Activated CD4-positive, alpha-beta T cell treated with anti-CD3 and anti-CD28 coated beads for 36 hours (primary cell): Measurements from ENCODE around the gene STX8. TPM values are rescaled to one million over a fixed set of nuclear protein-coding genes. Genes with fewer than 3 reads are reported as not detected.
"Not testable (repeated sequence)": the region's sequence is repeated elsewhere in the genome, so short reads cannot be mapped to it uniquely, and the experiment has no call there.

Source experiments
- ATAC-seq: fragments of 200-7000 bp; cut with Tn5 transposase; one replicate; pipeline ENCODE4 v1.10.0; 2021; ENCODE audit warnings: mild to moderate bottlenecking, moderate library complexity
- CTCF ChIA-PET: fragments of 350-600 bp; sonication (Branson Sonifier 250); formaldehyde crosslinking; loops from one replicate; lab custom pipeline; 2021; ENCODE audit warnings: antibody characterized with exemption; lab: Charles Lee
- POLR2A ChIA-PET: fragments of 350-600 bp; sonication (Branson Sonifier 250); formaldehyde crosslinking; loops from one replicate; lab custom pipeline; 2021; ENCODE audit warnings: antibody characterized with exemption, inconsistent platforms; lab: Charles Lee
- DNase-seq: peaks from one replicate; pipeline ENCODE4 v3.0.0-alpha.2; 2020
- H3K27ac Mint-ChIP-seq: one replicate; pipeline ENCODE4 v1.8.0; 2021; ENCODE audit warnings: mixed read lengths
- H3K27me3 Mint-ChIP-seq: one replicate; pipeline ENCODE4 v1.8.0; 2021; ENCODE audit warnings: mixed read lengths
- H3K36me3 Mint-ChIP-seq: one replicate; pipeline ENCODE4 v1.8.0; 2021; ENCODE audit warnings: low read depth, mixed read lengths
- H3K4me1 Mint-ChIP-seq: one replicate; pipeline ENCODE4 v1.8.0; 2021; ENCODE audit warnings: mixed read lengths
- H3K4me3 Mint-ChIP-seq: one replicate; pipeline ENCODE4 v1.8.0; 2021; ENCODE audit warnings: mild to moderate bottlenecking, moderate library complexity, mixed read lengths
- H3K9me3 Mint-ChIP-seq: one replicate; pipeline ENCODE4 v1.8.0; 2021; ENCODE audit warnings: low read depth, mixed read lengths
- intact Hi-C, 2 experiments: fragments of 100-400 bp; cut with DNase I in 1 of 2; cut with micrococcal nuclease in 1 of 2; formaldehyde crosslinking; loops; one replicate each; pipeline versions ENCODE4 v1.14.2 to v1.15.1; 2022 to 2024; cut with DNase I, micrococcal nuclease
- total RNA-seq, 2 experiments: library from RNA; stranded (reverse); gene quantifications; one replicate each; pipeline ENCODE4 v1.2.3, GENCODE V29; 2021

Gene STX8
- total RNA-seq, 2 experiments from 2014 or later = 65.7 to 87.7 TPM

DNA sequence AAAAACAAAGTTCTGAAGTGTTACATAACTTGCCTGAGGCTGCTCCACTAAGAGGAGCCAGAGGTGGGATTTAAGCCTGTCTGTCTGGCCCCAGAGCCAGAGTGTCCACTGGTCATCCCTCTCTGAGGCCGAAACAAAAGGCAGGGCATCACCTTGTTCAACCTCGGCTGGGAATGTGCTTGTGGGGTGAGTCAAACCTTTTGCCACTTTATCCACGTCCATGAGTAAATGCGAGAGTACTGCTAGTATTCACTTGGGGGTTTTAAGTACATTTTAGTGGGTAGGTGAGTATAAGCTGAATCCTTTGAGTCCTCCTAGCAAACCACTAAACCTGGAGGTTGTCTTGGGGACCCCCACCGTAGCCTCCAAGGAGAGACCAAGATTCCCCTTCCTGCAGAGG lies 103.5 kb downstream of the STX8 start:
- intact Hi-C loops = no loop called here
- peak; percentile 33 for ATAC-seq
- H3K27ac Mint-ChIP-seq = peak overlapping the region; percentile 38
- no peaks in the 10 kb centered on the region for H3K27me3 Mint-ChIP-seq
- no peaks in the 10 kb centered on the region for H3K9me3 Mint-ChIP-seq
- H3K36me3 Mint-ChIP-seq = no peaks in the 10 kb centered on the region
- CTCF ChIA-PET = interaction anchor here (0.8 kb wide), 1 partner anchor 49 kb away, joined by 4 read pairs; no protein-coding TSS in a partner anchor
- H3K4me1 Mint-ChIP-seq = peaks cover 39% of the 10 kb centered on the region
- POLR2A ChIA-PET = interaction anchor here (0.6 kb wide), 1 partner anchor 310 kb away, joined by 3 read pairs; no protein-coding TSS in a partner anchor
- peak; percentile 7 for DNase-seq
- H3K4me3 Mint-ChIP-seq = no peak overlapping the region

DNA sequence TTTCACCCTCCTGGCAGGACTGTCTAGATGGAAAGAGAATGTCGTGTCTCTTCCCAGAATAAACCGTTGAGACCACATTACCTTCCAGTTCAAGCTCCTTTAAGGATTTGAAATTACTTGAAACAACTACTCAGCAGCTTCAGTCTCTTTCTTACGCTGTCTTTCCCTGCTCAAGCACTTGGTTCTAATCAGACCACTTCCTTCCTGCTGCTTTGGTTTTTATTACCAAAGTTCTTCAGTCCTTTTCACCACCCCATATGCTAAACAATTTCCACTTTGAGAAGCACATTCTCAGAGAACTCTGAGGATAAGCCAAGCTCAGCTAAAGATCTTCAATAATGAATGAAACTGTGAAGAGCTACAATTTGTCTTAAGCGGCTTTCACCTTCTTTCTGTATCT lies 105.4 kb downstream of the STX8 start:
- no peaks in the 10 kb centered on the region for H3K27me3 Mint-ChIP-seq
- H3K4me1 Mint-ChIP-seq = peaks cover 42% of the 10 kb centered on the region
- ATAC-seq (peak; percentile 78), DNase-seq (no peak)
- no peaks in the 10 kb centered on the region for H3K9me3 Mint-ChIP-seq
- intact Hi-C loops = no loop called here
- H3K4me3 Mint-ChIP-seq = peak overlapping the region; percentile 4
- ChIA-PET POLR2A (no interaction called here), CTCF (no interaction called here)
- no peaks in the 10 kb centered on the region for H3K36me3 Mint-ChIP-seq
- peak overlapping the region; percentile 74 for H3K27ac Mint-ChIP-seq

DNA sequence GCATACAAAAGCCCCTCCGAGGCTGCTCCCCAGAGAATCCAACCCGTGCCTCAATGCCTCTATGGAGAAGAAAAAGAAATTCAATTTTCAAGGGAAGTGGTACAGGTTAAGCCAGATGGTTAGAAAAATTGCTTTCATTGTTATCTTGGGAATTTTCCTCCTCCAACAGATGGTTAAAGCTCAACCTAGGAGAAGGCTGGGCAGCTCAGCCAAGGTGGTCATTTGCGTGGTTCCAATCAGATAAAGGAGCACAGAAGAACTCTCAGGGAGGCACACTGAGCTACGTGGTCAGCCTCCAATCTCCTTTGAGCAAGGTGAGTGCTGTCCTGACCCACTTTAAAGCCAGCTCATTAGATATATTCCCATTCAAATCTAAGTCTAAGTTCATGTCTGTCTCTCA lies 106.7 kb downstream of the STX8 start:
- intact Hi-C loops = no loop called here
- ChIA-PET CTCF (interaction anchor here (1.2 kb wide), 1 partner anchor 176 kb away, joined by 3 read pairs; no protein-coding TSS in a partner anchor), POLR2A (no interaction called here)
- peaks cover 49% of the 10 kb centered on the region for H3K4me1 Mint-ChIP-seq
- DNase-seq (no peak), ATAC-seq (no peak)
- no peaks in the 10 kb centered on the region for H3K9me3 Mint-ChIP-seq
- no peaks in the 10 kb centered on the region for H3K36me3 Mint-ChIP-seq
- no peaks in the 10 kb centered on the region for H3K27me3 Mint-ChIP-seq
- H3K4me3 Mint-ChIP-seq = no peak overlapping the region
- H3K27ac Mint-ChIP-seq = peak overlapping the region; percentile 51

DNA sequence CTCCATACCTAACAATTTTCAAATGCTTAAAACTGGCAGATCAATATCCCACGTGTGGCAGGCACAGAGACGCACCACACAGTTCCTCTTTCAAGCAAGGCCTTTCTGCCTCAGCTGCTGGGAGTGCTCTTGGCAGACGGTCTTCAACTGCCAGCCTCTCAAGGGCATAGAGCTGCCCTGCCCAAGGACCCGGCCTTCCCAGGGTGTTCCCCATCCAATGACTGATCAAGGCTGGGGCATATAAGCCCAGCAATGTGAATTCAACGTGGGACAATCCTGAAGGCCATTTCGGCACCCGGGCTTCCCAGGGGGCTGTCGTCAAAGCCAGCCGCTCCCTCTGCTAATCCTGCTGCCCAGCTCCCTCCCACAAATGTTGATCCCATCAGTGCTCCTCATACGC lies 107.1 kb downstream of the STX8 start:
- intact Hi-C loops = no loop called here
- peaks cover 47% of the 10 kb centered on the region for H3K4me1 Mint-ChIP-seq
- POLR2A ChIA-PET = no interaction called here
- CTCF ChIA-PET = interaction anchor here (1.2 kb wide), 1 partner anchor 176 kb away, joined by 3 read pairs; no protein-coding TSS in a partner anchor
- no peak overlapping the region for H3K4me3 Mint-ChIP-seq
- H3K27ac Mint-ChIP-seq = no peak overlapping the region
- DNase-seq (no peak), ATAC-seq (no peak)
- no peaks in the 10 kb centered on the region for H3K27me3 Mint-ChIP-seq
- H3K36me3 Mint-ChIP-seq = no peaks in the 10 kb centered on the region
- H3K9me3 Mint-ChIP-seq = no peaks in the 10 kb centered on the region

DNA sequence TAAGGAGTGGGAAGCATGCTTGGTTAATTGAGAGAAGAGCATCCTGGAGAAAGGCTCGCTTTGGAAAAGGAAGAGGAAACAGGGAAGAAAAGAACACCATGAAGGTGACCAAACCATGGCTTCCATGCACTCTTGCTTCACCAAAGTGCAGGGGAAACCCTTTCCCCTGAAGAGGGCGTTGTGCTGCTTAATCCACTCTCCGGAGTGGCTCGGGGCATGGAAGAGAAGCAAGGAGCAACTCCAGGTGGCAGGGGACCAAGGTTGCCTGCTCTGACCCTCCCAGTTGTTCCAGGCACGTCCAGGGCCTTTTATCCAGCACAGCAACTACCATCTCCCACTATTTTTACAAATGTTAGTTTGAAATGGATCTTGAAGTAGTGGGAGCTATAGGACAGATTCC lies 108.1 kb downstream of the STX8 start:
- H3K4me3 Mint-ChIP-seq = no peak overlapping the region
- intact Hi-C loops = no loop called here
- ChIA-PET POLR2A (no interaction called here), CTCF (interaction anchor here (1.0 kb wide), 1 partner anchor 63 kb away, joined by 3 read pairs; no protein-coding TSS in a partner anchor)
- no peaks in the 10 kb centered on the region for H3K27me3 Mint-ChIP-seq
- no peak for DNase-seq
- no peaks in the 10 kb centered on the region for H3K36me3 Mint-ChIP-seq
- no peak overlapping the region for H3K27ac Mint-ChIP-seq
- H3K4me1 Mint-ChIP-seq = peaks cover 44% of the 10 kb centered on the region
- no peak for ATAC-seq
- no peaks in the 10 kb centered on the region for H3K9me3 Mint-ChIP-seq

DNA sequence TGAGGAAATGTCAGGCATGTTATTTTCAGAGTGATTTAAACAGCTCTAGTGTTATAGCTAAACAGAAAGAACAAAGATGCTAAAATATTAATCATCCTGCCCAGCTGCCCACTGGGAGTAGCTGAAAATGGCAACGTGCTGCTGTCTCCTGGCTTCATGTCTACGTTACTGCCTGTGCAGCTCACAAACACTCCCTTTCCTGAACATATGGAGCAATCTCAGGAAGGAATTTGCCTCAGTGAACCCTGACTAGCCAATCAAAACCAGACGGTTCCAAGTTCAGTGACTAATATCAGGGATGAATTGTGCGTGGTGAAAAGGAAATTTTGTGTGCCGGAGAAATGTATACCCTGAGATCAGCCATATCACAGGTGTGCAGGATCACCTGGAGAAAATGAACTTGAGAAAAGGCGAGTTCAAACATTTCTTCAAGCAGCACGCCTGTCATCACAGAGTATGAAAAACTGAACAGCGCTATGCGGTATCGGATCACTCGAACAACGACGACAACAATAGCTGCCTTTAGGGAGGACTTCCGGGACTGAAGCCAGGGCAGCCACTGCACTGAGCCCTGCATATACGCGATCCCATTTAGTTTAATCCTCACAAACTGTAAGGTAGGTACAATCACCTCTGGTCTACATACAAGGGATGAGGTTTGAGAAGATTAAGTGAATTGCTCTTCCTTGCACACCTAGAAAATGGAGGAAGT lies 110.3 kb downstream of the STX8 start:
- H3K27ac Mint-ChIP-seq = no peak overlapping the region
- ChIA-PET CTCF (interaction anchor here (0.7 kb wide), 2 partner anchors 66 to 155 kb away, joined by 3 to 4 read pairs; no protein-coding TSS in a partner anchor), POLR2A (no interaction called here)
- no peaks in the 10 kb centered on the region for H3K36me3 Mint-ChIP-seq
- no peaks in the 10 kb centered on the region for H3K27me3 Mint-ChIP-seq
- ATAC-seq (no peak), DNase-seq (no peak)
- peaks cover 28% of the 10 kb centered on the region for H3K4me1 Mint-ChIP-seq
- intact Hi-C loops = no loop called here
- H3K4me3 Mint-ChIP-seq = no peak overlapping the region
- H3K9me3 Mint-ChIP-seq = no peaks in the 10 kb centered on the region

DNA sequence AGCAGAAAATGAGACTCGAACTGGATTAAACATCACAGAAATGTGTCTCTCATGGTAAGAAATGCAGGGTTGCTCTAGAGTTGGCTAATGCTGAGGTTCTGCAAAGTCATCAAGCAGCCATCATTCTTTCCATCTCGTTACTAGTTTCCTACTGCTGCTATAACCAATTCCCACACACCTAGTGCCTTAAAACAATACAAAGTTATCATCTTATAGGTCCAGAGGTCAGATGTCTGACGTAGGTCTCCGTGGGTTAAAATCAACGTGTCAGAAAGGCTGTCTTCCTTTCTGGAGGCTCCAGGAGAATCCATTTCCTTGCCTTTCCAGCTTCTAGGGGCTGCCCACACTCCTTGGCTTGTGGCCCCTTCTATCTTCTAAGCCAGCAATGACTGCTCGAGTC lies 118.6 kb downstream of the STX8 start:
- Mint-ChIP-seq H3K36me3 (no peaks in the 10 kb centered on the region), H3K4me3 (no peak overlapping the region), H3K27me3 (no peaks in the 10 kb centered on the region), H3K27ac (no peak overlapping the region), H3K9me3 (no peaks in the 10 kb centered on the region), H3K4me1 (no peaks in the 10 kb centered on the region)
- intact Hi-C loops = no loop called here
- DNase-seq (no peak), ATAC-seq (no peak)
- CTCF ChIA-PET = interaction anchor here (0.6 kb wide), 1 partner anchor 86 kb away, joined by 3 read pairs; no protein-coding TSS in a partner anchor
- POLR2A ChIA-PET = no interaction called here

DNA sequence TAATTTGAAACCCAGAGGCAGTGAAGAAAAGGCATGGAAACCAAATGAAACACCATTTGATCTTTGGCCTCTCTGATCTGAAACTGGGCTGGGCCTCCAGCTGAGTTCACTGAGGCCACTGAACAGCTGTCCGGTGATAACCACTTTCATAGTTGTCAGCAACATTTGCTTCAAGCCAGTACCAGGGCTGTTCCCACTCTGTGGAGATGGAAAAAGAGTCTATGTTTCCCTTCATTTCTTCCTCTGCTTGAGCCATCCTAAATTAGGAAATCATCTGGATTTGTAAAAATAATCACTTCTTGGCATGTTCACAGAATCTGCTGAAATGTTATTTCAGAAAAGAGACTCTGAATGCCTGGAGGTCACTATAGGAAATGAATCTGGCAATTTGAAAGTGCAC lies 119.3 kb downstream of the STX8 start:
- Mint-ChIP-seq H3K36me3 (no peaks in the 10 kb centered on the region), H3K27me3 (no peaks in the 10 kb centered on the region), H3K4me1 (no peaks in the 10 kb centered on the region), H3K9me3 (no peaks in the 10 kb centered on the region), H3K27ac (no peak overlapping the region), H3K4me3 (no peak overlapping the region)
- DNase-seq (no peak), ATAC-seq (no peak)
- CTCF ChIA-PET = no interaction called here
- intact Hi-C loops = no loop called here
- POLR2A ChIA-PET = no interaction called here

DNA sequence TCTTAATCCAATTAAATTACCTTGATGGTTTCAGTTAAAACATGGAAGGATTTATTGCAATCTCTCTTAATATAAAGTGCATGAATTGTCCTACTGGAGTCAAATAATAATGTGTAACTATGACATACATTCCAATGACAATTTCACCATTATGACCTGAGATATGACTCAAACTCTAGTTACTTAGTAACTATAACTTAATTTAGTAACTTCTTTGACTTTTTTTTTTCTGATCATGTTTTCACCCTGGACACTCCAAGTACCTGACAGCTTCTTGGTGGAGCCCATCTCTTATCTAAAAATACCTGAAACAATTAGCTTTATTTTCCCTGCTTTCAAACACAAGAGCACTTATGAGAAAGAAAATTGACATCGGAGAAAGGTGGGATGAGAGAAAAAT lies 123.7 kb downstream of the STX8 start:
- Mint-ChIP-seq H3K9me3 (no peaks in the 10 kb centered on the region), H3K36me3 (no peaks in the 10 kb centered on the region), H3K27ac (no peak overlapping the region), H3K27me3 (no peaks in the 10 kb centered on the region), H3K4me3 (no peak overlapping the region), H3K4me1 (no peaks in the 10 kb centered on the region)
- ChIA-PET CTCF (interaction anchor here (0.7 to 0.8 kb wide), 2 partner anchors 12 to 654 kb away, joined by 3 read pairs; no protein-coding TSS in a partner anchor), POLR2A (no interaction called here)
- intact Hi-C loops = no loop called here
- ATAC-seq (no peak), DNase-seq (no peak)

DNA sequence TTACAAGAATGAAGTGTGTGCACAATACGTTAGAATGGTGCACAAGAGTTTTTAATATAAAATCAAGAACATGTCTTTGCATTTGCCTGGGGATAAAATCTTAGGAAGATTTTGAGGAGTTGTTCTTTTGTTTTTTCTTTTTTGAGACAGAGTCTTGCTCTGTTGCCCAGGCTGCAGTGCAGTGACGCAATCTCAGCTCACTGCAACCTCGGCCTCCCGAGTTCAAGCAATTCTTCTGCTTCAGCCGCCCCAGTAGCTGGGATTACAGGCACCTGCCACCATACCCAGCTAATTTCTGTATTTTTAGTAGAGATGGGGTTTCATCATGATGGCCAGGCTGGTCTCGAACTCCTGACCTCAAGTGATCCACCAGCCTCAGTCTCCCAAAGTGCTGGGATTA lies 128.3 kb downstream of the STX8 start:
- H3K27ac Mint-ChIP-seq, H3K36me3 Mint-ChIP-seq, intact Hi-C loops, H3K4me1 Mint-ChIP-seq, H3K4me3 Mint-ChIP-seq, H3K27me3 Mint-ChIP-seq, H3K9me3 Mint-ChIP-seq, ATAC-seq, POLR2A ChIA-PET, DNase-seq: not testable (repeated sequence)
- CTCF ChIA-PET = interaction anchor here (0.7 kb wide), 1 partner anchor 611 kb away, joined by 3 read pairs; no protein-coding TSS in a partner anchor

DNA sequence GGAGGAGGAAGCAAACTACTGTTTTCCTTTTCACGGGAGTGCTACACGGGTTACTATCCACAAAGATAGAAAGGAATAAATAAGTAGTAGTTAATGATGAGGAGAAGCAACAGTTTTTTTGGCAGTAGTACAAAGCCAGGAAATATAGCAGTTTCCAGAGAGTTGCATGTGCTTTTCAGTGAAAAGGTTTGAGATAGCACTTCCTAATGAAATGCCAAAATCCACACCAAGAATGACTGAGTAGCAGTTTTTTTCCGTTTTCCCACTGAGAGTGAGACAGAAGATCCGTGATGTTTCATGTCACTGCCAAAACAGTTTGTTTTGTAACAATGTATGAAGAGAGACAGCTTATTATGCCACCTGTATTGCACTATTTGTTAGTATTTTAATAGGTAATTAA lies 129.1 kb downstream of the STX8 start:
- H3K27ac Mint-ChIP-seq = no peak overlapping the region
- POLR2A ChIA-PET = no interaction called here
- H3K4me3 Mint-ChIP-seq = no peak overlapping the region
- no peak for DNase-seq
- no peaks in the 10 kb centered on the region for H3K27me3 Mint-ChIP-seq
- CTCF ChIA-PET = no interaction called here
- intact Hi-C loops = no loop called here
- no peak for ATAC-seq
- no peaks in the 10 kb centered on the region for H3K4me1 Mint-ChIP-seq
- no peaks in the 10 kb centered on the region for H3K9me3 Mint-ChIP-seq
- H3K36me3 Mint-ChIP-seq = peaks cover 4% of the 10 kb centered on the region

DNA sequence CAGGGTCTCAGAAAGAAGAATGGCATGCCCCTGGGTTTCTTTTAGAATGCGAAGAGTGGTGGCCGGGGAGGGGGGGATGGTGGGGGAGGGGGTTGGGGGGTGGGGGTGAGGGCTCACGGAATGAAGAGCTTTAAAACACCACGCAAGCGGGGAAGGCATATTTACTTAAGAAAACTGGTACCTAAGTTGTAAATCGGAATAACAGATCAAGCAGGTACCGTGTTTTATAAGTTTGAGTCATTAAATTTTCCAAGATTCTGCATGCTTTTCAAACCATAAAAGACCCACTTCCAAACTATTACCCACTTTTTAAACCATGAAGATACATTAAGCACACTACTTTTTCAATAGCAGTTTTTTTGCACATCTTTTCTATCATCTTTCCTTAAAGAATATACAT lies 130.2 kb downstream of the STX8 start:
- no peak for ATAC-seq
- no peak overlapping the region for H3K27ac Mint-ChIP-seq
- DNase-seq = no peak
- CTCF ChIA-PET = interaction anchor here (1.4 kb wide), 1 partner anchor 8 kb away, joined by 6 read pairs; no protein-coding TSS in a partner anchor
- H3K36me3 Mint-ChIP-seq = peaks cover 8% of the 10 kb centered on the region
- no peaks in the 10 kb centered on the region for H3K9me3 Mint-ChIP-seq
- H3K4me3 Mint-ChIP-seq = no peak overlapping the region
- POLR2A ChIA-PET = no interaction called here
- intact Hi-C loops = no loop called here
- no peaks in the 10 kb centered on the region for H3K27me3 Mint-ChIP-seq
- no peaks in the 10 kb centered on the region for H3K4me1 Mint-ChIP-seq
